ENCODE measurements around the gene ATE1.

ATE1 gene

GRCh38 chr10:121927841-121928527 lies at the start of gene ATE1:
Gene ATE1, minus strand, starts transcription at chr10:121928031. Its CDS starts 82 bp downstream, at chr10:121927949.
- TF ChIP-seq CTCF (IDR thresholded peaks at IDR 0.05) = no peak

DNA sequence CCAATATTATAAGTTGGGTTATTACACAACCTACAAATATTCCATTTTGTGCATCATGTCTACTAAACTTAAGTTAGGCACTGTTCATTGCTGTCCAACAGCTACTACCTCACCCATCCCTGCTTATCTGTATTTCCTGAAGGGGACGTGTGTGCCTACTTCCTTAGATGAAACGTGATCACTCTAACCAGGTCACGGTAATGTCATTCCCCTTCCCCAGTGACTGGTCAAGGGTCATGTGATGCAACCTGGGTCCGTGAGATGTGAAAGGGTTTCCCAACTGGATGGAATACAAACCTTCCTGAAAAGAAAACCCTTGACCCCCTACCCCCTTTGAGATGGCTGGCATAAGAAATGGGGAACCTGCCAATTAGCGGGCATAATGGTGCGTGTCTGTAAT lies 48.8 kb upstream of the ATE1 start:
- TF ChIP-seq CTCF (IDR thresholded peaks at IDR 0.05) = no peak

DNA sequence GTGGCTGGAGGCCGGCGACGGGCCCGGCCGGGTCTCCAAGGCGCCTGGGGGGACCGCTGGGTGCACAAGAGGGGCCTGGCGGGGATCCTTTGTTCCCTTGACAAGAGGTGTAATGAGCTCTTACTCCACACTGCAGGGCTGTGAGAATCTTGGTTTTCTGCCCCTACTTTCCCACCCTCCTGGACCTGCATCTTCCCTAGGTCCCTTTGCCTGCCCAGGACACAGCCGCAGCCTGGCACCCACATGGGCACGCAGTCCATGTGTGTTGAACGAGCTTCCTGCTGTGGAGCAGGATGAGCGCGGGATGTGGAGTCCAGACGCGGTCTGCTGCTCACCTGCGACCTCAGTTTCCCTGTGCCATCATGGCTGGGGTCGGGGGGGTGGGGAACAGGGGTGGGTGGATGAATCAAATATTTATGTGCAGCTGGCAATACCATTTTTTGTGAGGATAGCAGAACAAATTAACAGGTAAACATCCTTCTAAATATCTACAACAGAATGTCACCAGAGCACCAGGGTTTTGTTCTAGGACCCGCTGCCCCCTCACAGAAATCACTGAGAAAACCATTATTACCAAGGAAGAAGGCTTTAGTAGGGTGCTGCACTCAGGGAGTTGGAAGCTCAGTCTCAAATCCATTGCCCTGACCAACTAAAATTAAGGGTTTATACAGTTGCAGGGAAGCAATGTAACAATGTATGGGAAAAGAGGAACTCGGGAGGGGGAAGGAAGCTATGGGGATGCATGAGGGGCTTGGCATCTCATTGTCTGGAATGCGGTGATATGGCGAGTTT lies 47.7 kb upstream of the ATE1 start:
- TF ChIP-seq CTCF (IDR thresholded peaks at IDR 0.05) = peak; percentile 82

GRCh38 chr10:121974535-121975294 lies 46.9 kb upstream of the ATE1 start, which contains the start of gene NSMCE4A:
Gene NSMCE4A, minus strand, starts transcription at chr10:121975217. Its CDS starts 52 bp downstream, at chr10:121975165.
- no peak for TF ChIP-seq CTCF (IDR thresholded peaks at IDR 0.05)

- no peak for TF ChIP-seq CTCF (IDR thresholded peaks at IDR 0.05)
These were observed 46.2 kb upstream of the ATE1 start for GRCh38 chr10:121974019-121974534.

DNA sequence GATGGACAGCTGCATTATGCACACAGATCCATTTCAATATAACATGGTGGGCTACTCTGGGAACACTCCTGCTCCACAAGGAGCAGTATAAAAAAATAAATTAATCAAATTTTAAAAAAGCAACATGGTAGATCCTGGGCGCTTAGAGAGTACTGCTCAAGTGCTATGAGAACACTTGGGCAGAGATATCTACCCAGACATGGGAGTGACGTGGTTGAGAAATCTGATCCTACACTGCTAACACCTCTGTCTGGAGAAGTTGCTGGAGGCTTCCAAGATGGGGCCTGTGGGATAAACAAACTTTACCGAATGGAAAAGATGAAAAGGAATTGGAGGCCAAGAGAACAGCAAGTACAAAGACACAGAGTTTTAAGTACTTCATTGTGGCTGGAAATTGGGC lies 38.2 kb upstream of the ATE1 start:
- no peak for TF ChIP-seq CTCF (IDR thresholded peaks at IDR 0.05)

DNA sequence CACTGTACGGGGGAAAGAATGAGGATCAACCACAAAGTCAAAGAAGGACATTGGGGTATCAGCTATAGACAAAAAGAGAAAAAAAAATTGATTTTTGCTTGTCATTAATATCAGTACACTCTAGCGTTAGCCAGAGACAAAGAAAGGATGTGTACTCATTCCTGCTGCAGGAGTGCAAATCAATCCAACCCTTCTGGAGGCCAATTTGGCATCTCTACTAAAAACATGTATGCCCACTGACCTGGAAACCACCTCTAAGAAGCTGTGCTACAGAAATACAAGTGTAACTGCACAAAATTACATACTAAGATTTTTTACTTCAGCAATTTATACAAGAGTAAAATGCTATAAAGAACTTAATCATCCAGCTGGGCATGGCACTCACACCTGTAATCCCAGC lies 33.6 kb upstream of the ATE1 start:
- no peak for TF ChIP-seq CTCF (IDR thresholded peaks at IDR 0.05)
